ENCODE data around the gene PUS1.

GRCh38 chr12:131928080-131928710 is 881 bp upstream of the PUS1 start:
- TF ChIP-seq, protein P1, sequence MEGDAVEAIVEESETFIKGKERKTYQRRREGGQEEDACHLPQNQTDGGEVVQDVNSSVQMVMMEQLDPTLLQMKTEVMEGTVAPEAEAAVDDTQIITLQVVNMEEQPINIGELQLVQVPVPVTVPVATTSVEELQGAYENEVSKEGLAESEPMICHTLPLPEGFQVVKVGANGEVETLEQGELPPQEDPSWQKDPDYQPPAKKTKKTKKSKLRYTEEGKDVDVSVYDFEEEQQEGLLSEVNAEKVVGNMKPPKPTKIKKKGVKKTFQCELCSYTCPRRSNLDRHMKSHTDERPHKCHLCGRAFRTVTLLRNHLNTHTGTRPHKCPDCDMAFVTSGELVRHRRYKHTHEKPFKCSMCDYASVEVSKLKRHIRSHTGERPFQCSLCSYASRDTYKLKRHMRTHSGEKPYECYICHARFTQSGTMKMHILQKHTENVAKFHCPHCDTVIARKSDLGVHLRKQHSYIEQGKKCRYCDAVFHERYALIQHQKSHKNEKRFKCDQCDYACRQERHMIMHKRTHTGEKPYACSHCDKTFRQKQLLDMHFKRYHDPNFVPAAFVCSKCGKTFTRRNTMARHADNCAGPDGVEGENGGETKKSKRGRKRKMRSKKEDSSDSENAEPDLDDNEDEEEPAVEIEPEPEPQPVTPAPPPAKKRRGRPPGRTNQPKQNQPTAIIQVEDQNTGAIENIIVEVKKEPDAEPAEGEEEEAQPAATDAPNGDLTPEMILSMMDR (IDR thresholded peaks at IDR 0.05): no peak
- TF ChIP-seq POLR2A (IDR thresholded peaks at IDR 0.05): no peak
